HG02973 (cell line): ENCODE data around the gene OMA1.
A peak's percentile ranks its signal among the peaks of the same experiment; 100 is the strongest.
"Not testable (repeated sequence)": the region's sequence is repeated elsewhere in the genome, so short reads cannot be mapped to it uniquely, and the experiment has no call there.

Experiments
- ATAC-seq: cut with Tn5 transposase; IDR thresholded peaks from one replicate; pipeline ENCODE4 v1.9.1; 2021; ENCODE audit warnings: moderate library complexity; ENCODE audit not compliant: unreplicated experiment

The OMA1 gene

GRCh38 chr1:58546520-58547308 is at the start of gene OMA1:
OMA1 (minus strand) TSS chr1:58546726; CDS start chr1:58539294, 7,432 bp downstream.
- ATAC-seq: peak; percentile 93

- no peak for ATAC-seq
Measured at GRCh38 chr1:58594546-58594945, 48.0 kb upstream of the OMA1 start.

GRCh38 chr1:58592522-58593134 is 46.1 kb upstream of the OMA1 start:
- no peak for ATAC-seq

- no peak for ATAC-seq
Measured at GRCh38 chr1:58591806-58592205, 45.3 kb upstream of the OMA1 start.

GRCh38 chr1:58590019-58590418 is 43.5 kb upstream of the OMA1 start:
- no peak for ATAC-seq

- no peak for ATAC-seq
Measured at GRCh38 chr1:58588396-58588795, 41.9 kb upstream of the OMA1 start.

- ATAC-seq: no peak
Measured at GRCh38 chr1:58587667-58588066, 41.1 kb upstream of the OMA1 start.

GRCh38 chr1:58586271-58586670 is 39.7 kb upstream of the OMA1 start:
- no peak for ATAC-seq

GRCh38 chr1:58585581-58586151 is 39.1 kb upstream of the OMA1 start:
- ATAC-seq: no peak

- ATAC-seq: no peak
Measured at GRCh38 chr1:58585166-58585565, 38.6 kb upstream of the OMA1 start.

- ATAC-seq: peak; percentile 58
Measured at GRCh38 chr1:58584082-58584895, 37.8 kb upstream of the OMA1 start.

- no peak for ATAC-seq
Measured at GRCh38 chr1:58583496-58583895, 37.0 kb upstream of the OMA1 start.

- not testable (repeated sequence) for ATAC-seq
Measured at GRCh38 chr1:58582143-58582542, 35.6 kb upstream of the OMA1 start.

GRCh38 chr1:58581641-58582040 is 35.1 kb upstream of the OMA1 start:
- ATAC-seq: no peak

- no peak for ATAC-seq
Measured at GRCh38 chr1:58580186-58580585, 33.7 kb upstream of the OMA1 start.

- ATAC-seq: no peak
Measured at GRCh38 chr1:58577654-58578030, 31.1 kb upstream of the OMA1 start.

GRCh38 chr1:58576727-58577653 is 30.5 kb upstream of the OMA1 start, which contains the start of gene TACSTD2:
TACSTD2 (minus strand) TSS chr1:58577252; CDS start chr1:58577156, 96 bp downstream.
- ATAC-seq: no peak

- ATAC-seq: no peak
Measured at GRCh38 chr1:58576325-58576726, 29.8 kb upstream of the OMA1 start.

- ATAC-seq: no peak
Measured at GRCh38 chr1:58575551-58576324, 29.2 kb upstream of the OMA1 start.
